Neural progenitor cell (in vitro differentiated cells): ENCODE data around the gene FAM9B. TPM values are rescaled to one million over a fixed set of nuclear protein-coding genes. Genes with fewer than 3 reads are reported as not detected.

Source experiments
- DNase-seq: peaks from one replicate; pipeline ENCODE4 v3.0.0-alpha.2; 2016; ENCODE audit warnings: low spot score
- H2AFZ ChIP-seq: fragments of 200-600 bp; sonication (generic); replicated peaks from 2 replicates; pipeline ENCODE4 v1.6.1; 2016; ENCODE audit warnings: antibody characterized with exemption
- H3F3A ChIP-seq: fragments of 200-600 bp; sonication (generic); 2 replicates; pipeline ENCODE4 v1.6.1; 2016; ENCODE audit warnings: antibody characterized with exemption, low read depth
- H3K27ac ChIP-seq: fragments of 200-600 bp; sonication (generic); 2 replicates; pipeline ENCODE4 v1.5.1; 2016; ENCODE audit warnings: mild to moderate bottlenecking
- H3K27me3 ChIP-seq: fragments of 200-600 bp; sonication (generic); 2 replicates; pipeline ENCODE4 v1.6.1; 2016; ENCODE audit warnings: mild to moderate bottlenecking, moderate library complexity
- H3K36me3 ChIP-seq: fragments of 200-600 bp; sonication (generic); 2 replicates; pipeline ENCODE4 v1.5.1; 2016
- H3K4me1 ChIP-seq: fragments of 200-600 bp; sonication (generic); 2 replicates; pipeline ENCODE4 v1.6.1; 2016; ENCODE audit warnings: mixed run types
- H3K4me2 ChIP-seq: fragments of 200-600 bp; sonication (generic); 2 replicates; pipeline ENCODE4 v1.6.1; 2016
- H3K4me3 ChIP-seq: fragments of 200-600 bp; sonication (generic); 2 replicates; pipeline ENCODE4 v1.5.1; 2016
- H3K79me2 ChIP-seq: fragments of 200-600 bp; sonication (generic); 2 replicates; pipeline ENCODE4 v1.6.1; 2016; ENCODE audit warnings: low read depth
- H3K9ac ChIP-seq: fragments of 200-600 bp; sonication (generic); 2 replicates; pipeline ENCODE4 v1.6.1; 2016
- H3K9me3 ChIP-seq: fragments of 200-600 bp; sonication (generic); 2 replicates; pipeline ENCODE4 v1.5.1; 2016; ENCODE audit warnings: low read depth
- H4K20me1 ChIP-seq: fragments of 200-600 bp; sonication (generic); 2 replicates; pipeline ENCODE4 v1.6.1; 2016; ENCODE audit warnings: low read depth
- H3K27ac Mint-ChIP-seq: 3 replicates; pipeline ENCODE4 v1.8.0; 2021; ENCODE audit warnings: mixed read lengths
- H3K27me3 Mint-ChIP-seq: 2 replicates; pipeline ENCODE4 v1.8.0; 2022; ENCODE audit warnings: low read depth, mild to moderate bottlenecking, inconsistent platforms, moderate library complexity, mixed read lengths; ENCODE audit not compliant: insufficient read depth
- H3K36me3 Mint-ChIP-seq: 3 replicates; pipeline ENCODE4 v1.8.0; 2021; ENCODE audit warnings: mixed read lengths
- H3K4me1 Mint-ChIP-seq: 3 replicates; pipeline ENCODE4 v1.8.0; 2021; ENCODE audit warnings: mixed read lengths
- H3K4me3 Mint-ChIP-seq: 3 replicates; pipeline ENCODE4 v1.8.0; 2021; ENCODE audit warnings: mild to moderate bottlenecking, moderate library complexity, mixed read lengths
- H3K9me3 Mint-ChIP-seq: 3 replicates; pipeline ENCODE4 v1.8.0; 2020; ENCODE audit warnings: mixed read lengths
- EZH2 ChIP-seq: fragments of 200-600 bp; sonication (generic); IDR thresholded peaks from 2 replicates; pipeline ENCODE4 v1.6.1; 2017; ENCODE audit warnings: antibody characterized with exemption, mild to moderate bottlenecking, moderate library complexity
- EZH2phosphoT487 ChIP-seq: fragments of 200-600 bp; sonication (generic); IDR thresholded peaks from 2 replicates; pipeline ENCODE4 v1.6.1; 2017; ENCODE audit warnings: antibody characterized with exemption
- total RNA-seq: library from RNA; depleted of rRNA; stranded (reverse); fragments of >200 nt; gene quantifications from 2 replicates; pipeline ENCODE4 v1.2.3, GENCODE V29; 2015; ENCODE audit warnings: low replicate concordance
- TF ChIP-seq, protein P1 (sequence below): fragments of 200-600 bp; sonication (generic); IDR thresholded peaks from 2 replicates; pipeline ENCODE4 v1.5.1; 2017; ENCODE audit warnings: antibody characterized with exemption, mild to moderate bottlenecking

FAM9B gene
- total RNA-seq, 1 donor from 2014 or later: not detected

DNA sequence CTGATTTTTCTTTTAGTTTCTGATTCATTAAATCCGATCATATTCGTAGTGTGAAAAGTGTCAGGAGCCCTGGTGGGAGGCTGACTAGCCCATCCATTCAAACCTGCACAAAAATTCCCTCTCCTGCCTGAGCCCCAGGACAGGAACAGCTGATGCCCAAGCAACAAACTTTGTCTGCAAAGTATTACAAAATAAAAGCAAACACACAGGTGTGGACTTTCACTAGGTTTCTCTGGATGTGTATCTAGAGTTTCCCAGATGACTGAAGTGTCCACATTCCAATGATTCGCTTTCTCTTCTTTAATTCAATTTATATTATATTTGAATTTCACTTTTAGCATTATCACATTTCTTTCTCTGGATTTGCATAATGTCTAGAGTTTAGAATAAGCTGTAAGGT is 18.2 kb upstream of the FAM9B start:
- Histone ChIP-seq H3K27me3 (no peaks in the 10 kb centered on the region), H3F3A (no peaks in the 10 kb centered on the region), H3K9ac (no peak overlapping the region), H4K20me1 (no peaks in the 10 kb centered on the region), H3K27ac (no peak overlapping the region), H3K79me2 (no peaks in the 10 kb centered on the region), H3K4me3 (no peak overlapping the region), H3K36me3 (no peaks in the 10 kb centered on the region), H3K9me3 (peaks cover 5% of the 10 kb centered on the region), H3K4me2 (no peak overlapping the region), H2AFZ (no peak overlapping the region), H3K4me1 (no peaks in the 10 kb centered on the region)
- TF ChIP-seq, protein P1, sequence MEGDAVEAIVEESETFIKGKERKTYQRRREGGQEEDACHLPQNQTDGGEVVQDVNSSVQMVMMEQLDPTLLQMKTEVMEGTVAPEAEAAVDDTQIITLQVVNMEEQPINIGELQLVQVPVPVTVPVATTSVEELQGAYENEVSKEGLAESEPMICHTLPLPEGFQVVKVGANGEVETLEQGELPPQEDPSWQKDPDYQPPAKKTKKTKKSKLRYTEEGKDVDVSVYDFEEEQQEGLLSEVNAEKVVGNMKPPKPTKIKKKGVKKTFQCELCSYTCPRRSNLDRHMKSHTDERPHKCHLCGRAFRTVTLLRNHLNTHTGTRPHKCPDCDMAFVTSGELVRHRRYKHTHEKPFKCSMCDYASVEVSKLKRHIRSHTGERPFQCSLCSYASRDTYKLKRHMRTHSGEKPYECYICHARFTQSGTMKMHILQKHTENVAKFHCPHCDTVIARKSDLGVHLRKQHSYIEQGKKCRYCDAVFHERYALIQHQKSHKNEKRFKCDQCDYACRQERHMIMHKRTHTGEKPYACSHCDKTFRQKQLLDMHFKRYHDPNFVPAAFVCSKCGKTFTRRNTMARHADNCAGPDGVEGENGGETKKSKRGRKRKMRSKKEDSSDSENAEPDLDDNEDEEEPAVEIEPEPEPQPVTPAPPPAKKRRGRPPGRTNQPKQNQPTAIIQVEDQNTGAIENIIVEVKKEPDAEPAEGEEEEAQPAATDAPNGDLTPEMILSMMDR: no peak
- no peak for TF ChIP-seq EZH2phosphoT487
- TF ChIP-seq EZH2: no peak
- H3K9me3 Mint-ChIP-seq: no peaks in the 10 kb centered on the region
- peaks cover 7% of the 10 kb centered on the region for H3K4me1 Mint-ChIP-seq
- H3K27me3 Mint-ChIP-seq: no peaks in the 10 kb centered on the region
- DNase-seq: no peak
- H3K36me3 Mint-ChIP-seq: no peaks in the 10 kb centered on the region
- H3K4me3 Mint-ChIP-seq: no peak overlapping the region
- no peak overlapping the region for H3K27ac Mint-ChIP-seq

DNA sequence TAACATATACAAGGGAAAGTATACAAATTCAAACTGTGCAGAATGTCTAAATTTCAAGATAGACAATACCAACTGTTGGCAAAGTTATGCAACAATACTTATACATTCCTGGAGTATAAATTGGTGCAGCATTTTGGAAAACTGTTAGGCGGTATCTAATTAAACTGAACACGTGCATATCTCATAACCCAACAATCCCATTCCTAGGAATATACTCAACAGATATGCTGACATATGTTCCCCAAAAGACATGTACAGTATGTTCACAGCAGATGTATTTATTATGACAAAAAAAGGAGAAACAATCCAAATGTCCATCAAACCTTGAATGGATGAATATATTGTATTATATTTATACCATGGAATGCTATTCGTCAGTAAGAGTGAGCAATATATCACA is 16.4 kb upstream of the FAM9B start:
- Histone ChIP-seq H3K4me3 (no peak overlapping the region), H3K9ac (no peak overlapping the region), H3F3A (no peaks in the 10 kb centered on the region), H3K4me1 (peaks cover under 1% of the 10 kb centered on the region), H3K4me2 (no peak overlapping the region), H3K27ac (no peak overlapping the region), H2AFZ (no peak overlapping the region), H3K79me2 (no peaks in the 10 kb centered on the region), H3K9me3 (no peaks in the 10 kb centered on the region), H3K27me3 (no peaks in the 10 kb centered on the region), H3K36me3 (no peaks in the 10 kb centered on the region), H4K20me1 (no peaks in the 10 kb centered on the region)
- peaks cover 5% of the 10 kb centered on the region for H3K27me3 Mint-ChIP-seq
- H3K4me1 Mint-ChIP-seq: peaks cover 7% of the 10 kb centered on the region
- H3K36me3 Mint-ChIP-seq: no peaks in the 10 kb centered on the region
- no peak for DNase-seq
- no peak overlapping the region for H3K4me3 Mint-ChIP-seq
- no peak overlapping the region for H3K27ac Mint-ChIP-seq
- H3K9me3 Mint-ChIP-seq: no peaks in the 10 kb centered on the region
- TF ChIP-seq EZH2 (no peak), EZH2phosphoT487 (no peak)
- TF ChIP-seq, protein P1: no peak

DNA sequence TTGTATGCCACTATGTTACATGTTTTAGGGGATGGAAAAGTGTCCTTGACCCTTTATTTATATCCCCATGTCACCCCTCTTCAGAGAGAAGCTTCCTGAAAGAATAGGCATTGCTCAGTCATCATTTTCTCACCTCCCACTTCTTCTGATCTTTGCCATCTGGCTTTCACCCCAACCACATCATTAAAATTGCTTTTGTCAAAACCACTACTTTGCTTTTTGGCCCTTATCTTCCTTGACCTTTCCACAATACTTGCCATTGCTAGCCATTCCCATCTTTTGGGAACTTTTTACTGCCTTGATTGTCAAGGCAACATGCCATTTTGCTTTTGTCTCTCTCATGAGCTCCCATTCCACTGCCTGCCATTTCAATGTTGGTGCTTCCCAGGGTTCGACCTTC is 14.9 kb upstream of the FAM9B start:
- Histone ChIP-seq H3K79me2 (no peaks in the 10 kb centered on the region), H3K9ac (no peak overlapping the region), H3F3A (no peaks in the 10 kb centered on the region), H2AFZ (no peak overlapping the region), H3K4me1 (peaks cover 4% of the 10 kb centered on the region), H4K20me1 (no peaks in the 10 kb centered on the region), H3K9me3 (peaks cover 5% of the 10 kb centered on the region), H3K27me3 (no peaks in the 10 kb centered on the region), H3K27ac (no peak overlapping the region), H3K4me3 (no peak overlapping the region), H3K4me2 (no peak overlapping the region), H3K36me3 (no peaks in the 10 kb centered on the region)
- no peak for DNase-seq
- H3K27ac Mint-ChIP-seq: no peak overlapping the region
- H3K36me3 Mint-ChIP-seq: no peaks in the 10 kb centered on the region
- peaks cover 8% of the 10 kb centered on the region for H3K4me1 Mint-ChIP-seq
- TF ChIP-seq, protein P1: no peak
- TF ChIP-seq EZH2: no peak
- no peak for TF ChIP-seq EZH2phosphoT487
- H3K27me3 Mint-ChIP-seq: peaks cover 5% of the 10 kb centered on the region
- H3K4me3 Mint-ChIP-seq: no peak overlapping the region
- no peaks in the 10 kb centered on the region for H3K9me3 Mint-ChIP-seq

DNA sequence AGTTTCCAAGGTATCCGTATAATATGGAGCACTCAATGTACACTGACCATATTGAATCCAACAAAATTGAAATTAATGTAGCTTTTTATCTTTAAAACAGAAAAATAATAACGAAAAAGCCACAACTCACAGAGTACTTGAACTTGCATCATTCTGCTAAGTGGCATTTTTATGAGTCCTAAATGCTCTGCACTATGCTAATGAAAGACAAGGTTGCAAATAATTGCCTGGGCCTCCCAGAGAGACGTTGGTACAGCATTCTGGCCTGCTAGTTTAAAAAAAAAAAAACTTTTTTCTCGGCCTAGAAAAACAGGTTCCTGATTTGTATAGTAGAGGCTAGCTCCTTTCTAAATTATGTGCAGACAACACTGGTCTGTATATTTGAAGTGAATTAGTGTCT is 4.3 kb upstream of the FAM9B start:
- H3K9me3 Mint-ChIP-seq: peaks cover 3% of the 10 kb centered on the region
- peaks cover 4% of the 10 kb centered on the region for H3K27me3 Mint-ChIP-seq
- no peak overlapping the region for H3K4me3 ChIP-seq
- H3K4me2 ChIP-seq: no peak overlapping the region
- no peaks in the 10 kb centered on the region for H3K79me2 ChIP-seq
- no peak overlapping the region for H3K9ac ChIP-seq
- no peak overlapping the region for H3K4me3 Mint-ChIP-seq
- no peaks in the 10 kb centered on the region for H3K36me3 Mint-ChIP-seq
- no peaks in the 10 kb centered on the region for H4K20me1 ChIP-seq
- H3F3A ChIP-seq: no peaks in the 10 kb centered on the region
- no peaks in the 10 kb centered on the region for H3K4me1 ChIP-seq
- no peak for DNase-seq
- no peak overlapping the region for H2AFZ ChIP-seq
- no peaks in the 10 kb centered on the region for H3K27me3 ChIP-seq
- TF ChIP-seq, protein P1: no peak
- TF ChIP-seq EZH2 (no peak), EZH2phosphoT487 (no peak)
- H3K27ac Mint-ChIP-seq: no peak overlapping the region
- H3K36me3 ChIP-seq: no peaks in the 10 kb centered on the region
- H3K9me3 ChIP-seq: no peaks in the 10 kb centered on the region
- H3K27ac ChIP-seq: no peak overlapping the region
- no peaks in the 10 kb centered on the region for H3K4me1 Mint-ChIP-seq
